Cardiac muscle cell (in vitro differentiated cells and primary cell): ENCODE results near the gene ZPR1. TPM values are rescaled to one million over a fixed set of nuclear protein-coding genes. Genes with fewer than 3 reads are reported as not detected.

Source experiments
- DNase-seq, 2 donors: peaks; one replicate each; pipeline versions ENCODE4 v3.0.0 to v3.0.0-alpha.2; 2010 to 2017; ENCODE audit warnings: low read depth in 1 of 2, low spot score in 1 of 2
- H3K27ac ChIP-seq: fragments of 200-600 bp; sonication (generic); 2 replicates; pipeline ENCODE4 v1.5.1; 2016
- H3K27me3 ChIP-seq: fragments of 200-600 bp; sonication (generic); 2 replicates; pipeline ENCODE4 v1.6.0; 2016; ENCODE audit warnings: control low read depth
- H3K36me3 ChIP-seq: fragments of 200-600 bp; sonication (generic); 2 replicates; pipeline ENCODE4 v1.5.1; 2016; ENCODE audit warnings: control low read depth
- H3K4me1 ChIP-seq: fragments of 200-600 bp; sonication (generic); 2 replicates; pipeline ENCODE4 v1.8.1; 2017; ENCODE audit warnings: low read depth, mild to moderate bottlenecking, mixed run types
- H3K4me3 ChIP-seq: fragments of 200-600 bp; sonication (generic); 2 replicates; pipeline ENCODE4 v1.5.1; 2016; ENCODE audit warnings: mild to moderate bottlenecking
- H3K9me3 ChIP-seq: fragments of 200-600 bp; sonication (generic); 2 replicates; pipeline ENCODE4 v1.5.1; 2017; ENCODE audit warnings: low read depth, mild to moderate bottlenecking, control low read depth
- polyA plus RNA-seq: library from polyadenylated mRNA; unstranded; fragments of >200 nt; fragmentation: Nextera tagmentation; extraction: Ambion mirVana; gene quantifications from 2 replicates; pipeline ENCODE4 v1.2.1, GENCODE V29; 2016
- total RNA-seq: library from RNA; depleted of rRNA; stranded (reverse); fragments of >200 nt; gene quantifications from 2 replicates; pipeline ENCODE4 v1.2.3, GENCODE V29; 2016
- TF ChIP-seq, protein P1 (sequence below): IDR thresholded peaks from 2 replicates; pipeline ENCODE4 v1.5.1; 2012; ENCODE audit warnings: low read depth, mild to moderate bottlenecking, low read length

ZPR1 gene
- total and polyA plus RNA-seq, 2 experiments from 2014 or later: 21.4 to 43.9 TPM

DNA sequence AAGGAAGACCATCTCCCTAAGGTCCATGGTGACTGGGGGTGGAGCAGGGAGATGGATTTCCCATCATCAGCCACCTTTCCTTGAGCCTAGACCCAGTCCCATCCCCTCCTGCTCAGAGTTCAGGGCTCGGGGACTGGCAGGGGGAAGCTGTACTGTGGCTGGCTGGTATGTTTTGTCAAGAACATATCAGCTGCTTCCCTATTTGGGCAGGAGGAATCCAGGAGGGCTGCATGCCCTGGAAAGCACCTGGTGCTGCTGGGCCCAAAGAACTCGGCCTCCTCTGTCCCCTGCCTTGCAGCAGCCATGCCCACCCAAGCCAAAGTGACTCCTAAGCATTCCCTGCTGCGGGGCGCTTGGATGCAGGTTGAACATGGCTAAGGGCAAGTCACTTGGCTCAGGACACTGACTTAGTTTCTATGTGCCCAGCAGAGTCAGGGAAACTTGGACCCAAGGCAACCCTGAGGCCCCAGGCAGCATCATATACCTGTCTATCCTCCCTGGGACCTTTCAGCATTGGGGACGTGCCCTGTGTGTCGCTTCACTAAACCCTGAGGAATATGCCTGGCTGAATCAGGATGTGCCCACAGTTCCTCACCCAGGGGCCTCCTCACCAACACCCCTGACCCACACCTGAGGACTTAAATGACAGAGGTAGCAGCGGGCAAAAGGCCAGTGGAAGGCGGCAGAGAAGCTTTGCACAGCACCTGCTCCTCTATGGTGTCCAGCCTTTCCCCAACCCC, 58.2 kb downstream of the ZPR1 start:
- H3K4me3 ChIP-seq: no peak overlapping the region
- no peak overlapping the region for H3K27ac ChIP-seq
- TF ChIP-seq, protein P1, sequence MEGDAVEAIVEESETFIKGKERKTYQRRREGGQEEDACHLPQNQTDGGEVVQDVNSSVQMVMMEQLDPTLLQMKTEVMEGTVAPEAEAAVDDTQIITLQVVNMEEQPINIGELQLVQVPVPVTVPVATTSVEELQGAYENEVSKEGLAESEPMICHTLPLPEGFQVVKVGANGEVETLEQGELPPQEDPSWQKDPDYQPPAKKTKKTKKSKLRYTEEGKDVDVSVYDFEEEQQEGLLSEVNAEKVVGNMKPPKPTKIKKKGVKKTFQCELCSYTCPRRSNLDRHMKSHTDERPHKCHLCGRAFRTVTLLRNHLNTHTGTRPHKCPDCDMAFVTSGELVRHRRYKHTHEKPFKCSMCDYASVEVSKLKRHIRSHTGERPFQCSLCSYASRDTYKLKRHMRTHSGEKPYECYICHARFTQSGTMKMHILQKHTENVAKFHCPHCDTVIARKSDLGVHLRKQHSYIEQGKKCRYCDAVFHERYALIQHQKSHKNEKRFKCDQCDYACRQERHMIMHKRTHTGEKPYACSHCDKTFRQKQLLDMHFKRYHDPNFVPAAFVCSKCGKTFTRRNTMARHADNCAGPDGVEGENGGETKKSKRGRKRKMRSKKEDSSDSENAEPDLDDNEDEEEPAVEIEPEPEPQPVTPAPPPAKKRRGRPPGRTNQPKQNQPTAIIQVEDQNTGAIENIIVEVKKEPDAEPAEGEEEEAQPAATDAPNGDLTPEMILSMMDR: no peak
- DNase-seq: no peak
- H3K4me1 ChIP-seq: peaks cover 11% of the 10 kb centered on the region
- H3K36me3 ChIP-seq: no peaks in the 10 kb centered on the region
- H3K9me3 ChIP-seq: no peaks in the 10 kb centered on the region
- H3K27me3 ChIP-seq: no peaks in the 10 kb centered on the region

DNA sequence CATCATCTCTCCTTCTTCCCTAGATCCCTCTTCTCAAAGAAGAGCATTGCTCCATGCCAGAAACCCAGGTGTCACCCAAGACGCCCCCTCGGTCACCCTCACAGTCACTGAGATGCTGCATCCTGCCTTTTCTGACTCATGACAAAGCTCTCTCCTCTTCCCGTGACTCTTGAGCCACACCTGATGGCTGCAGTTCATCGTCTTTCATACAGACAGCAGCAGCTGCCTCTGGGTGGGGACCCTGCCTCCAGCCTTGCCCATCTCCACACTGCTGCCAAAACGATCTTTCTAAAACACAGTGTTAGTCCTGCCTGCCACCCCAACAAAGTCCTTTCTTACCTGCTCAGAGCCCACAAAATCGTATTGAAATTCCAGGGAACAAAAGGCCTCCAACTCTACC, 59.8 kb downstream of the ZPR1 start:
- TF ChIP-seq, protein P1: no peak
- DNase-seq: no peak
- Histone ChIP-seq H3K27ac (no peak overlapping the region), H3K4me3 (no peak overlapping the region), H3K9me3 (no peaks in the 10 kb centered on the region), H3K36me3 (no peaks in the 10 kb centered on the region), H3K4me1 (peaks cover 11% of the 10 kb centered on the region), H3K27me3 (no peaks in the 10 kb centered on the region)

DNA sequence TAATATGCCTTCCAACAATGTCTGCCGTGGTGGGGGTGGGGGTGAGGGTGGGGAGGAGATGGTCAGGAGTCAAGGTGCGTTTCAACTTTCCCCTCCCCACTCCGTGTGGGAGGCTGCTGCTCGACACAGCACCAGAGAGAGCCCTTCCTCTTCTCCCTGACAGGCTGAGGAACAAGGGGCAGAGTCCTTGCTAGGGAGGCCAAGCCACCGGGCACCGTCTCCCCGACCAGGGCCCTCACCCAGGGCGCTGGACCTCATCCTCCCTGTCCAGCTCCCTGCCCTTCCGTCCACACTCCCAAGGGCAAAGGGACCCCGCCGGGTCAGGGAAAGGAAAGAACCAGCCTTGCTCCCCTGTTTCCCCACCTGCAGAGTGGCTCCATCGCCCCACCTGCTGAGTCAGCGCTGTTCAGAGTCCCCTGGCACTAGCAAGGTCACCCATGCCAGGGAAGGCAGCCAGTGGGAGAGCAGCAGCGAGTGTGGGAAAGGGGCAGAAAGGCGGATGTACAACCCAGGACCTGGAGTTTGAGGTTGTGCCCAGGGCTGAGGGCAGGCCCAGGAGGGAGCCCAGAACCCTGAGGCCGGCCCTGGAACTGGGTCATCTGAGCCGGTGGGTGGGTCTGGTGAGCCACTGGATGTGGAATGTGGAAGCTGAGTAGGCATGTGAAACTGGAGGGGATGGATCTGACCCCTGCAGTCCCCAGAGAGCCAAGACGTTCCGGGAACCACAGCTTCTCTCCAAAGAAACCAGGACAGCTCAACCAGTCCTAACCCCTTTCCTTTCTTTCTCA, 62.2 kb downstream of the ZPR1 start:
- Histone ChIP-seq H3K27me3 (no peaks in the 10 kb centered on the region), H3K4me3 (no peak overlapping the region), H3K9me3 (no peaks in the 10 kb centered on the region), H3K4me1 (peaks cover 5% of the 10 kb centered on the region), H3K27ac (no peak overlapping the region), H3K36me3 (no peaks in the 10 kb centered on the region)
- TF ChIP-seq, protein P1: no peak
- DNase-seq: peak in 1 of 2 donors; percentile 47

DNA sequence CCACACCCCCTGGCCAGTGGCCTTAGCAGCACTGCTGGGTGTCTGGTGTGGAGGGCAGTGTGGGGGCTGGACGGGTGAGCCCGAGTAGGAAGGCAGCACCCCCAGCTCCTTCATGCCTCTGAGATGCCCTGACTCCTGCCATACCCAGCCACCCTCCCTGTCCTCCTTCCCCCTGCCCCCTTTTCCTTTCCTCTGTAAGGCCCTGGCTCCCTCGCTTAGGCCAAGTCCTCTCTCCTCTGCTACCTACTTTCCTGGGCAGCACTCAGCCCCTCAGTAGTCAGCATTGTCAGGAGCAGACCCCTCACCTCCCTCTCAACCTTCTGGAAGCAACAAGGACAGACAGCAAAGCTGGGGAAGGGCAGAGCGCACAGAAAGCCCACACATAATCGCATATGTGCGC, 63.0 kb downstream of the ZPR1 start:
- H3K9me3 ChIP-seq: no peaks in the 10 kb centered on the region
- H3K36me3 ChIP-seq: no peaks in the 10 kb centered on the region
- H3K4me1 ChIP-seq: no peaks in the 10 kb centered on the region
- DNase-seq: no peak
- H3K27me3 ChIP-seq: no peaks in the 10 kb centered on the region
- TF ChIP-seq, protein P1: no peak
- no peak overlapping the region for H3K27ac ChIP-seq
- no peak overlapping the region for H3K4me3 ChIP-seq

Other genes with a start within 250 kb of the ZPR1 start
- 19.5 and 19.8 TPM in 2 replicates for gene BUD13, start 15.0 kb downstream of the ZPR1 start, total RNA-seq
- gene BUD13, start 15.0 kb downstream of the ZPR1 start, polyA plus RNA-seq: 13.9 and 15.3 TPM in 2 replicates
- gene APOA5, start 3.9 kb upstream of the ZPR1 start, total RNA-seq: not detected in 2 replicates
- gene APOA5, start 3.9 kb upstream of the ZPR1 start, polyA plus RNA-seq: not detected in 2 replicates
- gene APOA4, start 35.3 kb upstream of the ZPR1 start, total RNA-seq: 0.86 and 2.1 TPM in 2 replicates
- gene APOA4, start 35.3 kb upstream of the ZPR1 start, polyA plus RNA-seq: 0.57 and 2.1 TPM in 2 replicates
- gene APOC3, start 41.9 kb upstream of the ZPR1 start, total RNA-seq: 2.3 TPM in 1 of 2 replicates, not detected in the other
- gene APOC3, start 41.9 kb upstream of the ZPR1 start, polyA plus RNA-seq: 0.96 and 2.6 TPM in 2 replicates
- gene APOA1, start 49.6 kb upstream of the ZPR1 start, total RNA-seq: 56.3 and 85.9 TPM in 2 replicates
- gene APOA1, start 49.6 kb upstream of the ZPR1 start, polyA plus RNA-seq: 59.0 and 117 TPM in 2 replicates